Stimulated activated memory B cell treated with anti-CD40 and anti-IgM and Interleukin-4, amounts not matched to agents 10 μg/mL and 1 μg/mL and 100 μg/mL, for 72 hours (primary cell): ENCODE measurements around the gene PLCG2.

ENCODE experiments used
- ATAC-seq: fragments of 150-1000 bp; cut with Tn5 transposase; 2 replicates; pipeline ENCODE4 v1.10.0; 2021
- H3K27ac Mint-ChIP-seq: one replicate; pipeline ENCODE4 v1.8.0; 2022; ENCODE audit warnings: mild to moderate bottlenecking, mixed read lengths
- H3K27me3 Mint-ChIP-seq: one replicate; pipeline ENCODE4 v1.8.0; 2022; ENCODE audit warnings: mixed read lengths
- H3K36me3 Mint-ChIP-seq: one replicate; pipeline ENCODE4 v1.8.0; 2022; ENCODE audit warnings: mixed read lengths
- H3K4me1 Mint-ChIP-seq: one replicate; pipeline ENCODE4 v1.8.0; 2022; ENCODE audit warnings: mixed read lengths
- H3K4me3 Mint-ChIP-seq: one replicate; pipeline ENCODE4 v1.8.0; 2022; ENCODE audit warnings: mild to moderate bottlenecking, moderate library complexity, mixed read lengths
- H3K9me3 Mint-ChIP-seq: one replicate; pipeline ENCODE4 v1.8.0; 2022; ENCODE audit warnings: mixed read lengths

PLCG2 gene

DNA sequence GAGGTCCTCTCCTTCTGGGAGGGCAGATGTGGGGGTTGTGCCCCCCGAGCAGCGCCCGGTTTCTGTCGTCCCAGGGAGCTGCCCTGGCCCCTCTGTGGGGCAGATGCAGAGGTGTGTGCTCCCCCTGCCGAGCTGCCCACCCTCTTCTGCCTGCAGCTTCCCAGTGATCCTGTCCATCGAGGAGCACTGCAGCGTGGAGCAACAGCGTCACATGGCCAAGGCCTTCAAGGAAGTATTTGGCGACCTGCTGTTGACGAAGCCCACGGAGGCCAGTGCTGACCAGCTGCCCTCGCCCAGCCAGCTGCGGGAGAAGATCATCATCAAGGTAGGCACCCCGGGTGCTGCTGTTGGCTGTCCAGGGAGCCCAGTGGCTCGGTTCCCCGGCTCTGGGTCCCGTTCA is 121.4 kb downstream of the PLCG2 start:
- Mint-ChIP-seq H3K4me1 (no peaks in the 10 kb centered on the region), H3K9me3 (no peaks in the 10 kb centered on the region), H3K27ac (no peak overlapping the region), H3K36me3 (peaks cover 70% of the 10 kb centered on the region), H3K27me3 (no peaks in the 10 kb centered on the region), H3K4me3 (no peak overlapping the region)
- no peak for ATAC-seq

DNA sequence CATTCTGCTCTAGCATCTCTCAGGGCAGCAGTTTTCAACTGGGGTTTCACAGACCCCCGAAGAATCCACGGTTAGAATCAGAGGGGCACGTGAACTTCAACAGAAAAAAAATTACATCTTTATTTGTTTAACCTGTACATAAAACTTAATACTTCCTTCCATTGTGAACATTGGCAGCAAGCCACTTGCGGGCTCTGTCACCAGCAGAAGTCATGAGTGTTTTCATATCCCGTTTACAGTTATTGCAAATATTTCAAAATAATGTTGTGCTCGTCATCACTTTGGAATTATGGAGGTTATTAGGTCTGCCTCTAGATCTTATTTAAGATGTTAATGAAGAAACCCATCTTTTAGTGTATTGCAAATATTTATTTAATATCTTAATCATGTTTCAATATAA is 122.4 kb downstream of the PLCG2 start:
- Mint-ChIP-seq H3K36me3 (peaks cover 66% of the 10 kb centered on the region), H3K27ac (no peak overlapping the region), H3K4me1 (no peaks in the 10 kb centered on the region), H3K9me3 (no peaks in the 10 kb centered on the region), H3K4me3 (no peak overlapping the region), H3K27me3 (no peaks in the 10 kb centered on the region)
- no peak for ATAC-seq

DNA sequence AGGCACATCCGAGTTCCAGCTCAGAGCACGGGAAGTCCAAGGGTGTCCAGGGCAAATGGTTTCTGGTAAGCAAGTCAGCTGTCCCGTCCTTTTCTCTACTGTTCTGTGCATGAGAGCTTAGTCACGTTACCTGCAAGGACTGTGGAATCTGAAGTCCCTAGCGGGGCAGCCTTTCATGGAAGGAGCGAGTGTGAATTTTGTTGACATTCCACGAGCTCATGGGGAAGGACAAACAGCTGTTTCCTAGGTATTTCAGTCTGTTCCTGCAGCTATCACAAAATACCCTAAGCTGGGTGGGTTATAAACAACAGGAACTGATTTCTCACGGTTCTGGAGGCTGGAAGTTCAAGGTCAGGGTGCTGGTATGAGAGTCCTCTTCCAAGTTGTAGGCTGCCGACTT is 122.9 kb downstream of the PLCG2 start:
- H3K36me3 Mint-ChIP-seq: peaks cover 62% of the 10 kb centered on the region
- no peaks in the 10 kb centered on the region for H3K4me1 Mint-ChIP-seq
- no peaks in the 10 kb centered on the region for H3K9me3 Mint-ChIP-seq
- no peak for ATAC-seq
- H3K27ac Mint-ChIP-seq: no peak overlapping the region
- no peak overlapping the region for H3K4me3 Mint-ChIP-seq
- H3K27me3 Mint-ChIP-seq: no peaks in the 10 kb centered on the region

DNA sequence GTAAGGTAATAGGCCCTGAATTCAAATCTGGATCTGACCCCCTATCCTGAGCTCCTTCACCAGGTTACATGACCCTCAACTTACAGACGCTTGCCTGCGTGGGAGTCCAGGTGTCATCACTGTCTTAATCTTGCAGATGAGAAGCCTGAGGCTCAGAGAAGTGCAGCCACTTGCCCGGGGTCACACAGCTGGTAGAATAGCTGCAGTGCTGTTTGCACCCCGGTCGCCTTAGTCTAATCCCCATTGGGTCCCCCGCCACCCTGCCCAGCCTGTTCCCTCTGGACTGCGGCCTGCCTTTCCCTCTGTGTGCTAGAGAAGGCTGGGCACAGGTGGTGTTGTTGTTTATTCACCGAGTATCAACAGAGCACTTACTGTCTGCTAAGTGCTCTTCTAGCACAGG is 125.2 kb downstream of the PLCG2 start:
- H3K4me1 Mint-ChIP-seq: no peaks in the 10 kb centered on the region
- H3K36me3 Mint-ChIP-seq: peaks cover 65% of the 10 kb centered on the region
- H3K4me3 Mint-ChIP-seq: no peak overlapping the region
- H3K27ac Mint-ChIP-seq: no peak overlapping the region
- no peak for ATAC-seq
- no peaks in the 10 kb centered on the region for H3K9me3 Mint-ChIP-seq
- H3K27me3 Mint-ChIP-seq: no peaks in the 10 kb centered on the region

DNA sequence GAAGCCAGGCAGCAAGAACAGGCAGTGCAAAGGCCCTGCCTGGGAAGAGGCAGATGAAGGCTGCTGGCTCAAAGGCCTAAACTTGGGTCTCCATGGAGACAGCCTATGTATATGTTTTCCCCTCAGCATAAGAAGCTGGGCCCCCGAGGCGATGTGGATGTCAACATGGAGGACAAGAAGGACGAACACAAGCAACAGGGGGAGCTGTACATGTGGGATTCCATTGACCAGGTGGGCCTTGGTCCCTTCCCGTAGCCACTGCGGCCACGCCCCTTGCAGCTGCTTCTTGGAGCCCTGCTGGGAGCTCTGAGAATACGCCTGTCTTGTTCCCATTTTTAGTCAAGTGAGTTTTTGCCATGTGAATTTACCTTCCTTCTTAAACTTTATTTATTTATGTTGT is 126.2 kb downstream of the PLCG2 start:
- H3K4me1 Mint-ChIP-seq: no peaks in the 10 kb centered on the region
- ATAC-seq: no peak
- peaks cover 60% of the 10 kb centered on the region for H3K36me3 Mint-ChIP-seq
- no peak overlapping the region for H3K4me3 Mint-ChIP-seq
- no peaks in the 10 kb centered on the region for H3K9me3 Mint-ChIP-seq
- no peak overlapping the region for H3K27ac Mint-ChIP-seq
- no peaks in the 10 kb centered on the region for H3K27me3 Mint-ChIP-seq

DNA sequence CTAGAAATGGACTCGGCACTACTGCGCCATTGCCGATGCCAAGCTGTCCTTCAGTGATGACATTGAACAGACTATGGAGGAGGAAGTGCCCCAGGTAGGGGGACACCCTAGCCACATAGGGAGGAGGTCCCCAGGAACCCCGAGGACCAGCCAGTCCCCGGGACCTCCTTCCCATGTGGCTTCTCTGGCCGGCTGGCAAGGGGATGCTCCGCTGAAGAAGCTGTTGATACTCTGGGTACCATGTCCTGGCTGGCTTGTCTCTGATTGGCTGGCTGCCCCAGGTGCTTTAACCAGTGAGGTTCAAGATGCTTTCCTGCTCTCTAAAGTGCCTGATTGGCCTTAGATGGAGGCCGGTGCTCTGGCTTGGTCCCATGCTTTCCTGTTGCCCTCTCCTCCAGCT is 128.6 kb downstream of the PLCG2 start:
- Mint-ChIP-seq H3K27ac (peak overlapping the region; percentile 37), H3K4me1 (no peaks in the 10 kb centered on the region), H3K36me3 (peaks cover 66% of the 10 kb centered on the region), H3K4me3 (no peak overlapping the region), H3K9me3 (no peaks in the 10 kb centered on the region), H3K27me3 (no peaks in the 10 kb centered on the region)
- ATAC-seq: no peak

DNA sequence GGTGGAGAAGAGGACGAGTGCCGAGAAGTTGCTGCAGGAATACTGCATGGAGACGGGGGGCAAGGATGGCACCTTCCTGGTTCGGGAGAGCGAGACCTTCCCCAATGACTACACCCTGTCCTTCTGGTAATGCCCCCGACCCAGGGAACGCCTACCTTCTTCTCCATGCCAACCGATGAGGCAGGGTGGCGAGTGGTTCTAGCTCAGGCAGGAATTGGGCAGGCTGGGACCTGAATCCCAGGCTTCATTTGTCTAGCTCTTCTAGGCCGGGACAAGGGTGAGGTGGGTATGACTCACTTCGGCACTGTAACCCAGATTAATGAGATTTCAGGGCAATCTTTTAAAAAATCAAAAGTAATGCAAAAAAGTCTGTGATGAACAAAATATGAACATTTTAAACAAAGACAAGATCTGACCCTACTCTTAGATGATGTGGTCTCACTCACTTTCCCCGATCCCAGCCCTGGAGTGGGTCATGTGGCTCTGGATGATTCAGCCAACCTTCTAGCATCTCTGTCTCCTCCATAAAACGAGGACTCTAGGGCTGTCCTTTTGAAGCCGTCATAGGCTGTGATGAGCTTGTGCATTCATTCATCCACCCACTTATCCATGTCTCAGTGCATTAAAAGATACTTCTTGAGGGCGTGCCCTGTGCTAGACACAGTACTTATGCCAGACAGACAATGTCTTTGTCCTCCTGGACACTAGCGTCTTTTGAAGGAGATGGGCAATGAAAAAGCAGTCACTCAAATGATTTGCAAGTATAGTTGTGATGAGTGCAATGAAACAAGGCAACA is 129.6 kb downstream of the PLCG2 start:
- ATAC-seq: no peak
- no peaks in the 10 kb centered on the region for H3K27me3 Mint-ChIP-seq
- peaks cover 3% of the 10 kb centered on the region for H3K4me1 Mint-ChIP-seq
- no peak overlapping the region for H3K4me3 Mint-ChIP-seq
- H3K36me3 Mint-ChIP-seq: peaks cover 68% of the 10 kb centered on the region
- no peaks in the 10 kb centered on the region for H3K9me3 Mint-ChIP-seq
- H3K27ac Mint-ChIP-seq: peak overlapping the region; percentile 37

DNA sequence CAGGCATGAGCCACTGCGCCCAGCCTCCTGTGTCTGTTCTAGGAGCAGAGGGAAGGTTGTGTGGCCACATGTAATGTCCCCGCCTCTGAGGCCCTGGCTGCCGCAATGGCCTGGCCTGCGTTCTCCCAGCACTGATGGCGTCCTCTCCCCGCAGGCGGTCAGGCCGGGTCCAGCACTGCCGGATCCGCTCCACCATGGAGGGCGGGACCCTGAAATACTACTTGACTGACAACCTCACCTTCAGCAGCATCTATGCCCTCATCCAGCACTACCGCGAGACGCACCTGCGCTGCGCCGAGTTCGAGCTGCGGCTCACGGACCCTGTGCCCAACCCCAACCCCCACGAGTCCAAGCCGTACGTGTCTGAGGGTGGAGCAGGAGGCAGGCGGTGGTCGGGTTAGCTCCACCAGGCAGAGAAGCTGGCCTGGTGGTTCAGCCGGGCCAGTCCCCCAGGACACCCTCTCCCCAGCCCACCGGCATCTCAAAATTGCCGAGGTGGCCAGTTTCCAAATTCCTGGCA is 131.3 kb downstream of the PLCG2 start:
- Mint-ChIP-seq H3K36me3 (peaks cover 69% of the 10 kb centered on the region), H3K27ac (no peak overlapping the region), H3K4me1 (peaks cover 20% of the 10 kb centered on the region), H3K4me3 (no peak overlapping the region), H3K27me3 (no peaks in the 10 kb centered on the region), H3K9me3 (no peaks in the 10 kb centered on the region)
- ATAC-seq: no peak

DNA sequence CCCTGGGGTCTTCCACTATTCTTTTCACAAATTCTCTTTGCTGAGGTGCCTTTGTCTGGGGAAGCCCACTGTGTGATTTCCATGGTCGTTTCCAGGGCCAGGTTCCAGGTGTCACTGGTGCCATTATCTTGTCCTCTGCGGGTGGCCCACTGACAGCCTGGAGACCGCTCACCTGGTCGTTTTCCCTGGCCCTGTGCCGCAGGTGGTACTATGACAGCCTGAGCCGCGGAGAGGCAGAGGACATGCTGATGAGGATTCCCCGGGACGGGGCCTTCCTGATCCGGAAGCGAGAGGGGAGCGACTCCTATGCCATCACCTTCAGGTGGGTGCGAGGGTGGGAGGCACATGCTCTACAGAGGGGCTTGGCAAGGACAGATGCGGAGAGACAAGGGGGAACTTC is 133.3 kb downstream of the PLCG2 start:
- ATAC-seq: no peak
- Mint-ChIP-seq H3K27me3 (no peaks in the 10 kb centered on the region), H3K27ac (no peak overlapping the region), H3K4me3 (no peak overlapping the region), H3K36me3 (peaks cover 73% of the 10 kb centered on the region), H3K4me1 (peaks cover 29% of the 10 kb centered on the region), H3K9me3 (no peaks in the 10 kb centered on the region)

DNA sequence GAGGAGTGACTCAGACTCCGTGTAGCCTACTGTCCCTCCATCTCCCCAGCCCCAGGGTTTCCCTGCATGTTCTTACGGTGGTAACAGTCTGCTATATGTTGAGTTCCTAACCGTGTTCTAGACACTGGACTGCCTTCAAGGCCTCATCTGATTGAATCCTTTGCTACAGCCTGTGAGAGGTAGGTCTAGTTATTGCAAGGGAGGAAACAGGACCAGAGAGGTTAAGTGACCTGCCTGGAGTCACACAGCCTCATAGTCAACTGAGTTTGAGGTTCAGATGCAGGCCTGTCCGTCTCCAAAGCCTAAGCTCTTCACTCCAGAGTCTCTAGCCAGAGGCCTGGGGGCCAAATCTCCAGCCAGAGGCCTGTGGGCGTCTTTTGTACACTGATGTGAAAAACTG is 134.1 kb downstream of the PLCG2 start:
- Mint-ChIP-seq H3K36me3 (peaks cover 74% of the 10 kb centered on the region), H3K4me3 (no peak overlapping the region), H3K27ac (no peak overlapping the region)

DNA sequence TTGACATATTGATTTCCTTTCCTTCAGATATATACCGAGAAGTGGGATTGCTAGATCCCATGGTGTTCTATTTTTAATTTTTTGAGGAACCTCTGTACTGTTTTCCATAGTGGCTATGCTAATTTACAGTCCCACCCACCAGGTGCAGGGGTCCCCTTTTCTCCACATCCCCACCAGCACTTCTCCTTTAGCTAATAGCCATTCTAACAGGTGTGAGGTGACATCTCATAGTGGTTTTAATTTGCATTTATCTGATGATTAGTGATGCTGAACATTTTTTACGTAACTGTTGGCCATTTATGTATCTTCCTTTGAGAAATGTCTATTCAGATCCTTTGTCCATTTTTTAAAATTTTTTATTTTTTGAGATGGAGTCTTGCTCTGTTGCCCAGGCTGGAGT is 138.3 kb downstream of the PLCG2 start:
- Mint-ChIP-seq H3K27ac (peak overlapping the region; percentile 71), H3K4me3 (no peak overlapping the region), H3K36me3 (peaks cover 80% of the 10 kb centered on the region), H3K27me3 (no peaks in the 10 kb centered on the region), H3K9me3 (peaks cover 5% of the 10 kb centered on the region), H3K4me1 (peaks cover 53% of the 10 kb centered on the region)
- no peak for ATAC-seq

More for the DNA sequence above, 134.1 kb downstream of the PLCG2 start:
- no peak for ATAC-seq
- Mint-ChIP-seq H3K27me3 (no peaks in the 10 kb centered on the region), H3K4me1 (peaks cover 38% of the 10 kb centered on the region), H3K9me3 (no peaks in the 10 kb centered on the region)

DNA sequence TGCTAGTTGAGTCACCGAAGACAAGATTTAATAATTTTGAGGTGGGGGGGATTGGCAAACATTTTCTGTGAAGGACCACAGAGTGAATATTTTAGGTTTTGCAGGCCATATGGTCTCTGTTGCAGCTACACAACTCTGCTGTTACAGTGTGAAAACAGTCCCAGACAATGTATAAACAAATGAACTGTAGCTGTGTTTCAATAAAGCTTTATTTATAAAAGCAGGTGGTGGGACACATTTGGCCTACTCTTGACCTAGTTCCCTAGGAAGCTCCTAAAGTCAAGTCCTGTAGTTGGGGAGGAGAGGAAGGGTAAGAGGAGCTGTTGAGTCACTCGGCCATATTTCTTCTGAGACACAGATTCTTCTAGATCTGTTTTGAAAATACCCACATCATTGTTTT is 139.8 kb downstream of the PLCG2 start:
- ATAC-seq: no peak
- Mint-ChIP-seq H3K9me3 (peaks cover 5% of the 10 kb centered on the region), H3K36me3 (peaks cover 73% of the 10 kb centered on the region), H3K27me3 (no peaks in the 10 kb centered on the region), H3K4me3 (no peak overlapping the region), H3K4me1 (peaks cover 48% of the 10 kb centered on the region), H3K27ac (no peak overlapping the region)

DNA sequence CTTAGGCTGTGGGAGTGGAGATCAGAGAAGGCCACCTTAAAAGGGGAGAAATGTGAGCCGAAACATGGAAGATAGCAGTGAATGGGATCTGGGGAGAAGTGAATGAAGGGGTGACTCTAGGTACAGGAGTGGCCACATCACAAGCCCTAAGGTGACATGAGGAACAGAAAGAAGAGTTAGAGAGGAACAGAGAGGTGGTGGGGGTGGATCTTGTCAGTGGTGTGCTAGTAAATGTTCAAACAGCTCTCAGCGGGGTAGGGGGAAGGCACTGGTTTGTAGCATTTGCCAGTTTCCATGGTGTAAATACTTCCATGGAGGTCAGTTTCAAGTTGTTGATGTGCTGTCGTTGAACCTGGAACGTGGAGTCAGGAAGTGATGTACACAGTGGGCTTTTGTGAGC is 141.4 kb downstream of the PLCG2 start:
- no peak overlapping the region for H3K4me3 Mint-ChIP-seq
- peak; percentile 60 for ATAC-seq
- peaks cover 5% of the 10 kb centered on the region for H3K9me3 Mint-ChIP-seq
- peaks cover 66% of the 10 kb centered on the region for H3K36me3 Mint-ChIP-seq
- peak overlapping the region; percentile 30 for H3K27ac Mint-ChIP-seq
- H3K27me3 Mint-ChIP-seq: no peaks in the 10 kb centered on the region
- peaks cover 33% of the 10 kb centered on the region for H3K4me1 Mint-ChIP-seq

DNA sequence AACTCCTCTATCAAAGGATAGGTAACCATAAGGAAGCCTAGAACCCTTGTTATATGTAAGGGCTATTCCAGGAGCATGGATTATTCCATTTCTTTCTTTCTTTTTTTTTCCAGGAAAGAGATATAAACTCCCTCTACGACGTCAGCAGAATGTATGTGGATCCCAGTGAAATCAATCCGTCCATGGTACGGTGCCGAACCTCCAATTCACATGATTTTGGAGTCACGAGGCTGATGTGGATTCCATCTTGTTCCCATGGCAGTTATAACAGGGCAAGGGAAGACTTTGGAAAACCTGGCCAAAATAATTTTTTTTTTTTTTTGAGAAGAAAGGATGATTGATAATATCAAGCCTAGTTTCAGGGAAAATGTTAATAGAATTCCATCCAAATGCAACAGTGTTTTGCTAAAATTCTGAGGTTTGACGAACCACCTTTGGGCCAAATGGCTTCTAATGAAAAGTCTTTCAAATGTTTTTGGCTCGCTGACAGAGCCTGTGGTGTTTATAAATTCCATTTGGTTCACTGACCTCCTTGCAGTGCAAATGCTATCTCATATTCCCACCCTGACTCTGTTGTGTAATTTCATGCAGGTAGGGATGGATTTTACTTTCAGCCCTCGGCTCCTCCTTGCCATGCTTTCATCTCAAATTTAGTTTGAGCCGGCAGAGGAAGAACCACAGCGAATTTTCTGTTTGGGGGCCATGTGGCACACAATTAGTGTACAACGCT is 142.2 kb downstream of the PLCG2 start:
- Mint-ChIP-seq H3K36me3 (peaks cover 73% of the 10 kb centered on the region), H3K4me3 (no peak overlapping the region), H3K27ac (peak overlapping the region; percentile 30), H3K27me3 (no peaks in the 10 kb centered on the region), H3K4me1 (peaks cover 33% of the 10 kb centered on the region), H3K9me3 (peaks cover 5% of the 10 kb centered on the region)
- no peak for ATAC-seq

DNA sequence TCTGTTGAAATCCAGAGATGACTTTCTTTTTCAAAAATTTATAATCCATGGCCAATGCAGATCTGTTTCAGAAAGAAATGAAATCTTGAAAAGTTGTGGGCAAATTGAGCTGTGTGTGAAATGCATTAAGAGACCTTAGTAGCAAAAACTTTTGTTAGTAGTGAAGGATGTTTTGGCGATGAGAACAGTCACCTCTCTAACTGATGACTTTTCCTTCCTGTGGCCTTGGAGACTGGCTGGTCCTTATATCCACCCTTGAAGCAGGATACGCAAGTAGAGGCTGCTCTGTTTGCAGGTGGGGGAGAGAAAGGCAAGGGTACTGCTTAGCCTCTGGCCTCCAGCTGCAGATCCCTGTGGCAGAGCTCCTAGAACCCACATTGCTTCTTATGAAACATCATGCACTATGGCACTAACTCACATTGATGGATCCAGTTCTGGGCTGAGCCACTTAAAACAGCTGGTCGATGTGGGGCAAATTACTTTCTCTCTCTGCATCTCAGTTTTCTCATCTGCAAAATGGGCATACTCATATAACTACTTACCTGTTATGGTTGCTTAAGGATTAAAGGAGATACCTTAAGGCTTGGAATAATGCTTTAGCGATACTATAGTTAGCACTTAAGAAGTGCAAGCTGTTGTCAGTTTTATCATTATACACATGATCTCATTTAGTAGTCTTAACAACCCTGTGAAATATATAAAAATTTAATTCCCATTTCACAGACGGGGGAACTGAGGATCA is 142.9 kb downstream of the PLCG2 start:
- H3K27ac Mint-ChIP-seq: no peak overlapping the region
- no peak for ATAC-seq
- H3K4me3 Mint-ChIP-seq: no peak overlapping the region
- H3K4me1 Mint-ChIP-seq: peaks cover 27% of the 10 kb centered on the region
- peaks cover 70% of the 10 kb centered on the region for H3K36me3 Mint-ChIP-seq
- H3K27me3 Mint-ChIP-seq: no peaks in the 10 kb centered on the region
- H3K9me3 Mint-ChIP-seq: peaks cover 5% of the 10 kb centered on the region
